GM12878 (cell line): ENCODE data around the gene CLASRP.

Experiments
- EZH2 ChIP-seq: IDR thresholded peaks from 2 replicates; pipeline ENCODE4 v1.6.1; 2012; ENCODE audit warnings: low read depth, mild to moderate bottlenecking, control low read depth, inconsistent platforms, low read length, borderline replicate concordance; ENCODE audit not compliant: control insufficient read depth
- FOS ChIP-seq: IDR thresholded peaks from 3 replicates; pipeline ENCODE4 v1.6.1; 2011; ENCODE audit warnings: borderline replicate concordance; ENCODE audit not compliant: insufficient read length; ENCODE audit errors: extremely low read depth
- NFIC ChIP-seq: IDR thresholded peaks from 2 replicates; pipeline ENCODE4 v1.6.1; 2012; ENCODE audit warnings: low read depth, mild to moderate bottlenecking, inconsistent platforms, low read length, moderate library complexity
- POLR2A ChIP-seq: IDR thresholded peaks from 2 replicates; pipeline ENCODE4 v1.6.1; 2011; ENCODE audit warnings: low read depth, mild to moderate bottlenecking, low read length
- POLR2AphosphoS5 ChIP-seq: IDR thresholded peaks from 2 replicates; pipeline ENCODE4 v1.6.1; 2011; ENCODE audit warnings: mild to moderate bottlenecking, low read length, inconsistent platforms
- RAD21 ChIP-seq: IDR thresholded peaks from 2 replicates; pipeline ENCODE4 v1.6.1; 2011; ENCODE audit warnings: mild to moderate bottlenecking, low read depth, low read length, moderate library complexity; ENCODE audit not compliant: insufficient read depth
- SPI1 ChIP-seq: IDR thresholded peaks from 2 replicates; pipeline ENCODE4 v1.6.1; 2011; ENCODE audit warnings: low read depth, mild to moderate bottlenecking, low read length, moderate library complexity, borderline replicate concordance; ENCODE audit not compliant: insufficient read depth
- TCF12 ChIP-seq: IDR thresholded peaks from 2 replicates; pipeline ENCODE4 v1.6.1; 2011; ENCODE audit warnings: low read depth, mild to moderate bottlenecking, low read length
- TF ChIP-seq, protein P1 (sequence below), 3 experiments: IDR thresholded peaks in 2 of 3; conservative IDR thresholded peaks in 1 of 3; 2 replicates each; pipeline ENCODE4 v1.5.1; 2011; ENCODE audit warnings: low read depth in 3 of 3, low read length in 3 of 3, mild to moderate bottlenecking in 3 of 3, control low read depth in 2 of 3, moderate library complexity in 2 of 3, inconsistent platforms in 1 of 3, mixed read lengths in 1 of 3; ENCODE audit not compliant: control insufficient read depth in 2 of 3, insufficient read depth in 1 of 3; ENCODE audit errors: extremely low read depth in 1 of 3
- TF ChIP-seq, protein P2 (sequence below): IDR thresholded peaks from 2 replicates; pipeline ENCODE4 v1.6.1; 2011; ENCODE audit warnings: borderline replicate concordance, low read depth, mild to moderate bottlenecking, moderate library complexity, mixed read lengths, low read length; ENCODE audit not compliant: insufficient read depth; ENCODE audit errors: extremely low read length
- TF ChIP-seq, protein P3 (sequence below): fragments of 450-650 bp; formaldehyde crosslinking; IDR thresholded peaks from 2 replicates; pipeline ENCODE4 v1.4.0; 2022; ENCODE audit warnings: mild to moderate bottlenecking, moderate library complexity
- TF ChIP-seq, protein P4 (sequence below): fragments of 150-350 bp; IDR thresholded peaks from 2 replicates; pipeline ENCODE4 v1.6.1; 2016; ENCODE audit warnings: low read depth, low read length

DNA sequence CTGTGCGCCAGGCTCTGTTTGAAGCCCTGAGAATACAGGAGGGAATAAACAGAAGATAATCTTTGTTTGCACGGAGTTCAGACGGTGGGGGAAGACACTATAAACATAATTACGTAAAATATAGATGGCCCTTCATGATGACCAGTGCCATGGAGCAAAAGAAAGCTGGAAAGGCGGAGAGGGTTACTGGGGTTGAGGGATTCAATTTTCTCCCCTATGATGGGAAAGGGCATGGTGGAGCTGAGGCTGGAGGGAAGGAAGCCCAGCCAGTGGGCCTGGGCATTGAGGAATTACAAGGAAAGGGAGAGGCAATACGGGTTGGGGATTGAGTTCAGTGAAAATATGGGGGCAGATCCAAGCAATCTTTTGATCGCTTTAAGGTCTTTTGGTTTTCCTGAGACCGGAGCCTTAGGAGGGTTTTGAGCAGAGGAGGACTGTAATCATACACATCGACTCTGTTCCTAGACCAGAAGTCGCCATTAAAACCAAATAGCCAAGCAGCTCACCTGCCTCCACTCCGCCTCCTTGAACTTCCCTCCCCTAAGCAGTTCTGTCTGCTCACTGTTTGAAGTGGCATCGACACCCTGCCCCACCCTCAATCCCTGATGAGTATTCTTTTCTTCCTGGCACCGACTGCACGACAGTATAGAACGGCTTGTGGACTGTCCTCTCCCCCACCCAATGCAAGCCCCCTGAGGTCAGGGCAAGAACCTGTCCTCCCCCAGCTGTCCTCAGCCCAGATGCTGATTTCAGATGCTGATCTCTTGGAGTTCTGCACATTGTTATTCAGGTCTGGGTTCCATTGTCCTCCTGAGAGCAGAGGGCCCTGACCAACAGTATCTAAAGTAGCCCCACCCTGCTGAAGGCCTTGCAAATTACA lies 38.2 kb downstream of the CLASRP start:
- TF ChIP-seq POLR2AphosphoS5 (no peak), POLR2A (no peak), FOS (no peak), SPI1 (no peak), EZH2 (no peak), TCF12 (no peak), RAD21 (no peak), NFIC (no peak)
- TF ChIP-seq, protein P1, sequence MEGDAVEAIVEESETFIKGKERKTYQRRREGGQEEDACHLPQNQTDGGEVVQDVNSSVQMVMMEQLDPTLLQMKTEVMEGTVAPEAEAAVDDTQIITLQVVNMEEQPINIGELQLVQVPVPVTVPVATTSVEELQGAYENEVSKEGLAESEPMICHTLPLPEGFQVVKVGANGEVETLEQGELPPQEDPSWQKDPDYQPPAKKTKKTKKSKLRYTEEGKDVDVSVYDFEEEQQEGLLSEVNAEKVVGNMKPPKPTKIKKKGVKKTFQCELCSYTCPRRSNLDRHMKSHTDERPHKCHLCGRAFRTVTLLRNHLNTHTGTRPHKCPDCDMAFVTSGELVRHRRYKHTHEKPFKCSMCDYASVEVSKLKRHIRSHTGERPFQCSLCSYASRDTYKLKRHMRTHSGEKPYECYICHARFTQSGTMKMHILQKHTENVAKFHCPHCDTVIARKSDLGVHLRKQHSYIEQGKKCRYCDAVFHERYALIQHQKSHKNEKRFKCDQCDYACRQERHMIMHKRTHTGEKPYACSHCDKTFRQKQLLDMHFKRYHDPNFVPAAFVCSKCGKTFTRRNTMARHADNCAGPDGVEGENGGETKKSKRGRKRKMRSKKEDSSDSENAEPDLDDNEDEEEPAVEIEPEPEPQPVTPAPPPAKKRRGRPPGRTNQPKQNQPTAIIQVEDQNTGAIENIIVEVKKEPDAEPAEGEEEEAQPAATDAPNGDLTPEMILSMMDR (IDR thresholded peaks at IDR 0.05 in 2 of 3, conservative IDR thresholded peaks at IDR 0.05 in 1 of 3; ENCODE audit: control insufficient read depth in 2 of 3, extremely low read depth in 1 of 3, insufficient read depth in 1 of 3, low read depth in 3 of 3, low read length in 3 of 3): no peak
- TF ChIP-seq, protein P2, sequence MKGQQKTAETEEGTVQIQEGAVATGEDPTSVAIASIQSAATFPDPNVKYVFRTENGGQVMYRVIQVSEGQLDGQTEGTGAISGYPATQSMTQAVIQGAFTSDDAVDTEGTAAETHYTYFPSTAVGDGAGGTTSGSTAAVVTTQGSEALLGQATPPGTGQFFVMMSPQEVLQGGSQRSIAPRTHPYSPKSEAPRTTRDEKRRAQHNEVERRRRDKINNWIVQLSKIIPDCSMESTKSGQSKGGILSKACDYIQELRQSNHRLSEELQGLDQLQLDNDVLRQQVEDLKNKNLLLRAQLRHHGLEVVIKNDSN: no peak
- TF ChIP-seq, protein P3, sequence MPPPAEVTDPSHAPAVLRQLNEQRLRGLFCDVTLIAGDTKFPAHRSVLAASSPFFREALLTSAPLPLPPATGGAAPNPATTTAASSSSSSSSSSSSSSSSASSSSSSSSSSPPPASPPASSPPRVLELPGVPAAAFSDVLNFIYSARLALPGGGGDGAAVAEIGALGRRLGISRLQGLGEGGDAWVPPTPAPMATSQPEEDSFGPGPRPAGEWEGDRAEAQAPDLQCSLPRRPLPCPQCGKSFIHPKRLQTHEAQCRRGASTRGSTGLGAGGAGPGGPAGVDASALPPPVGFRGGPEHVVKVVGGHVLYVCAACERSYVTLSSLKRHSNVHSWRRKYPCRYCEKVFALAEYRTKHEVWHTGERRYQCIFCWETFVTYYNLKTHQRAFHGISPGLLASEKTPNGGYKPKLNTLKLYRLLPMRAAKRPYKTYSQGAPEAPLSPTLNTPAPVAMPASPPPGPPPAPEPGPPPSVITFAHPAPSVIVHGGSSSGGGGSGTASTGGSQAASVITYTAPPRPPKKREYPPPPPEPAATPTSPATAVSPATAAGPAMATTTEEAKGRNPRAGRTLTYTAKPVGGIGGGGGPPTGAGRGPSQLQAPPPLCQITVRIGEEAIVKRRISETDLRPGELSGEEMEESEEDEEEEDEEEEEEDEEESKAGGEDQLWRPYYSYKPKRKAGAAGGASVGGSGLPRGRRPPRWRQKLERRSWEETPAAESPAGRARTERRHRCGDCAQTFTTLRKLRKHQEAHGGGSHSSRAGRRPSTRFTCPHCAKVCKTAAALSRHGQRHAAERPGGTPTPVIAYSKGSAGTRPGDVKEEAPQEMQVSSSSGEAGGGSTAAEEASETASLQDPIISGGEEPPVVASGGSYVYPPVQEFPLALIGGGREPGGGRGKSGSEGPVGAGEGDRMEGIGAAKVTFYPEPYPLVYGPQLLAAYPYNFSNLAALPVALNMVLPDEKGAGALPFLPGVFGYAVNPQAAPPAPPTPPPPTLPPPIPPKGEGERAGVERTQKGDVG (CRISPR knock-in tag): no peak
- TF ChIP-seq, protein P4, sequence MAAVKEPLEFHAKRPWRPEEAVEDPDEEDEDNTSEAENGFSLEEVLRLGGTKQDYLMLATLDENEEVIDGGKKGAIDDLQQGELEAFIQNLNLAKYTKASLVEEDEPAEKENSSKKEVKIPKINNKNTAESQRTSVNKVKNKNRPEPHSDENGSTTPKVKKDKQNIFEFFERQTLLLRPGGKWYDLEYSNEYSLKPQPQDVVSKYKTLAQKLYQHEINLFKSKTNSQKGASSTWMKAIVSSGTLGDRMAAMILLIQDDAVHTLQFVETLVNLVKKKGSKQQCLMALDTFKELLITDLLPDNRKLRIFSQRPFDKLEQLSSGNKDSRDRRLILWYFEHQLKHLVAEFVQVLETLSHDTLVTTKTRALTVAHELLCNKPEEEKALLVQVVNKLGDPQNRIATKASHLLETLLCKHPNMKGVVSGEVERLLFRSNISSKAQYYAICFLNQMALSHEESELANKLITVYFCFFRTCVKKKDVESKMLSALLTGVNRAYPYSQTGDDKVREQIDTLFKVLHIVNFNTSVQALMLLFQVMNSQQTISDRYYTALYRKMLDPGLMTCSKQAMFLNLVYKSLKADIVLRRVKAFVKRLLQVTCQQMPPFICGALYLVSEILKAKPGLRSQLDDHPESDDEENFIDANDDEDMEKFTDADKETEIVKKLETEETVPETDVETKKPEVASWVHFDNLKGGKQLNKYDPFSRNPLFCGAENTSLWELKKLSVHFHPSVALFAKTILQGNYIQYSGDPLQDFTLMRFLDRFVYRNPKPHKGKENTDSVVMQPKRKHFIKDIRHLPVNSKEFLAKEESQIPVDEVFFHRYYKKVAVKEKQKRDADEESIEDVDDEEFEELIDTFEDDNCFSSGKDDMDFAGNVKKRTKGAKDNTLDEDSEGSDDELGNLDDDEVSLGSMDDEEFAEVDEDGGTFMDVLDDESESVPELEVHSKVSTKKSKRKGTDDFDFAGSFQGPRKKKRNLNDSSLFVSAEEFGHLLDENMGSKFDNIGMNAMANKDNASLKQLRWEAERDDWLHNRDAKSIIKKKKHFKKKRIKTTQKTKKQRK: no peak
